Measurements from ENCODE around the gene GPC3. TPM values are rescaled to one million over a fixed set of nuclear protein-coding genes. Genes with fewer than 3 reads are reported as not detected.

The GPC3 gene
- total and polyA plus RNA-seq, 2 donors (not counting 3 experiments of a cell fraction or from before 2014, with no cell fraction given), result not detected

DNA sequence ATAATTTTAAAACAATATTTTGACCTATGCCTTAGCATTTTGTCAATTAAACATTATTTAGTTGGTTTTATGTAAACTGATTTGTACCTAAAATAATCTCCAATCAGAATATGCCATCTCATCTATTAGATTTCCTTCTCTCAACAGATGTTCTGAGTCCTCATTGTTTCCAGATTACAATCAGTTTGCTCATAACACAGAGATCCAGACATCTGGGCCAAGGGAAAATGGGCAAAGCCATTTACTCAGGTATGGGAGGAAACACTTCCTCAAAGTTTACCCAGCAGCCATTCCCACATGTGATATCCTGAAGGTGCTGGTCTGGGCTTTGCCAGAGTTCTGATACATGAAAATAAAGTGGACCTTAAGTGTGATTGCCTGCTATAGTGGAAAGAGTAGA is 352.2 kb downstream of the GPC3 start:
- Histone ChIP-seq H3K27me3 (ENCODE audit: control insufficient read depth in 2 of 2, insufficient read depth in 2 of 2, low read length in 2 of 2) (no peaks in the 10 kb centered on the region), H3K4me3 (replicated peaks in 1 of 3; ENCODE audit: insufficient read depth in 1 of 3, low read depth in 1 of 3, low read length in 3 of 3) (no peak overlapping the region), H3K4me2 (ENCODE audit: insufficient read depth, low read length) (no peak overlapping the region), H3K27ac (ENCODE audit: insufficient read depth, low read depth, low read length) (no peak overlapping the region), H3K4me1 (ENCODE audit: control insufficient read depth, extremely low read depth, insufficient read depth, low read length) (no peaks in the 10 kb centered on the region), H4K20me1 (replicated peaks; ENCODE audit: control insufficient read depth, extremely low read depth, insufficient read depth, low read length) (no peaks in the 10 kb centered on the region), H3K9me3 (replicated peaks; ENCODE audit: control insufficient read depth, insufficient read depth, low read length) (no peaks in the 10 kb centered on the region), H3K9ac (replicated peaks; ENCODE audit: extremely low read depth, insufficient read depth, low read length) (no peak overlapping the region), H3K9me1 (replicated peaks; ENCODE audit: control insufficient read depth, extremely low read depth, insufficient read depth, low read length) (no peaks in the 10 kb centered on the region), H3K36me3 (ENCODE audit: control insufficient read depth in 2 of 2, extremely low read depth in 1 of 2, insufficient read depth in 2 of 2, low read length in 2 of 2) (no peaks in the 10 kb centered on the region), H3K79me2 (ENCODE audit: control insufficient read depth, insufficient read depth, low read length) (no peaks in the 10 kb centered on the region), H2AFZ (ENCODE audit: low read depth, low read length) (no peak overlapping the region)
- DNase-seq (ENCODE audit: low read depth, low spot score) (no peak), FAIRE-seq (no peak)
- dilution Hi-C loops (cut with MboI; ENCODE audit: extremely low pct_ligation_motif_present, low sequenced_read_pairs), result no loop called here
- ChIA-PET POLR2A (no interaction called here), CTCF (no interaction called here)
- no peak for TF ChIP-seq CTCF (IDR thresholded peaks at IDR 0.05; ENCODE audit: extremely low read depth in 1 of 2, insufficient read depth in 1 of 2, low read depth in 1 of 2, low read length in 2 of 2)
- no TSS peak for BruUV-seq (replicated peaks)
- intact Hi-C loops (cut with micrococcal nuclease), result no loop called here

GRCh38 chrX:133630362-133630761 is 355.0 kb downstream of the GPC3 start:
- Histone ChIP-seq H3K9me3 (replicated peaks; ENCODE audit: control insufficient read depth, insufficient read depth, low read length) (no peaks in the 10 kb centered on the region), H2AFZ (ENCODE audit: low read depth, low read length) (no peak overlapping the region), H3K4me3 (replicated peaks in 1 of 3; ENCODE audit: insufficient read depth in 1 of 3, low read depth in 1 of 3, low read length in 3 of 3) (no peak overlapping the region), H3K27ac (ENCODE audit: insufficient read depth, low read depth, low read length) (no peak overlapping the region), H3K9ac (replicated peaks; ENCODE audit: extremely low read depth, insufficient read depth, low read length) (no peak overlapping the region), H3K9me1 (replicated peaks; ENCODE audit: control insufficient read depth, extremely low read depth, insufficient read depth, low read length) (no peaks in the 10 kb centered on the region), H3K27me3 (ENCODE audit: control insufficient read depth in 2 of 2, insufficient read depth in 2 of 2, low read length in 2 of 2) (no peaks in the 10 kb centered on the region), H3K4me1 (ENCODE audit: control insufficient read depth, extremely low read depth, insufficient read depth, low read length) (no peaks in the 10 kb centered on the region), H3K79me2 (ENCODE audit: control insufficient read depth, insufficient read depth, low read length) (no peaks in the 10 kb centered on the region), H3K36me3 (ENCODE audit: control insufficient read depth in 2 of 2, extremely low read depth in 1 of 2, insufficient read depth in 2 of 2, low read length in 2 of 2) (no peaks in the 10 kb centered on the region), H3K4me2 (ENCODE audit: insufficient read depth, low read length) (no peak overlapping the region), H4K20me1 (replicated peaks; ENCODE audit: control insufficient read depth, extremely low read depth, insufficient read depth, low read length) (no peaks in the 10 kb centered on the region)
- intact Hi-C loops (cut with micrococcal nuclease), result no loop called here
- CTCF ChIA-PET, result no interaction called here
- TF ChIP-seq EZH2 (IDR thresholded peaks at IDR 0.05; ENCODE audit: borderline replicate concordance, low read depth, low read length, severe bottlenecking) (no peak), MYC (IDR thresholded peaks at IDR 0.05; ENCODE audit: low read depth, low read length) (no peak), FOS (IDR thresholded peaks at IDR 0.05; ENCODE audit: borderline replicate concordance, insufficient read depth, low read length) (no peak), MAX (IDR thresholded peaks at IDR 0.05; ENCODE audit: insufficient read depth, insufficient read length) (no peak), GATA2 (IDR thresholded peaks at IDR 0.05; ENCODE audit: insufficient read depth, insufficient read length, low read depth, low read length) (no peak), POLR2AphosphoS5 (IDR thresholded peaks at IDR 0.05; ENCODE audit: insufficient read depth, low read depth, low read length) (no peak), POLR2A (IDR thresholded peaks at IDR 0.05; ENCODE audit: low read depth, low read length) (no peak), JUN (IDR thresholded peaks at IDR 0.05; ENCODE audit: borderline replicate concordance, insufficient read depth, insufficient read length, low read depth) (no peak), CTCF (IDR thresholded peaks at IDR 0.05; ENCODE audit: extremely low read depth in 1 of 2, insufficient read depth in 1 of 2, low read depth in 1 of 2, low read length in 2 of 2) (no peak)
- POLR2A ChIA-PET, result no interaction called here
- BruUV-seq (replicated peaks), result no TSS peak
- no peak for FAIRE-seq
- dilution Hi-C loops (cut with MboI; ENCODE audit: extremely low pct_ligation_motif_present, low sequenced_read_pairs), result no loop called here
- no peak for DNase-seq (ENCODE audit: low read depth, low spot score)
